RWPE1 (cell line): ENCODE data around the gene RASSF4.

Experiments
- CTCF ChIA-PET: fragments of 350-600 bp; sonication (Branson Sonifier 250); formaldehyde crosslinking; extraction: SDS; loops from one replicate; lab custom pipeline; 2021; lab: Yijun Ruan, JAX
- POLR2A ChIA-PET: fragments of 400-600 bp; formaldehyde crosslinking; extraction: SDS; loops from one replicate; lab custom pipeline; 2020; ENCODE audit warnings: antibody characterized with exemption; ENCODE audit not compliant: low non-redundant PET; lab: Yijun Ruan, JAX
- DNase-seq: peaks from one replicate; pipeline ENCODE4 v3.0.0; 2012; ENCODE audit warnings: low spot score
- H3K27ac ChIP-seq: fragments of 450-650 bp; 2 replicates; pipeline ENCODE4 v1.5.1; 2017
- TF ChIP-seq, protein P1 (sequence below): fragments of 450-650 bp; conservative IDR thresholded peaks from 2 replicates; pipeline ENCODE4 v1.5.1; 2017; ENCODE audit warnings: low read depth, mild to moderate bottlenecking

Gene RASSF4

DNA sequence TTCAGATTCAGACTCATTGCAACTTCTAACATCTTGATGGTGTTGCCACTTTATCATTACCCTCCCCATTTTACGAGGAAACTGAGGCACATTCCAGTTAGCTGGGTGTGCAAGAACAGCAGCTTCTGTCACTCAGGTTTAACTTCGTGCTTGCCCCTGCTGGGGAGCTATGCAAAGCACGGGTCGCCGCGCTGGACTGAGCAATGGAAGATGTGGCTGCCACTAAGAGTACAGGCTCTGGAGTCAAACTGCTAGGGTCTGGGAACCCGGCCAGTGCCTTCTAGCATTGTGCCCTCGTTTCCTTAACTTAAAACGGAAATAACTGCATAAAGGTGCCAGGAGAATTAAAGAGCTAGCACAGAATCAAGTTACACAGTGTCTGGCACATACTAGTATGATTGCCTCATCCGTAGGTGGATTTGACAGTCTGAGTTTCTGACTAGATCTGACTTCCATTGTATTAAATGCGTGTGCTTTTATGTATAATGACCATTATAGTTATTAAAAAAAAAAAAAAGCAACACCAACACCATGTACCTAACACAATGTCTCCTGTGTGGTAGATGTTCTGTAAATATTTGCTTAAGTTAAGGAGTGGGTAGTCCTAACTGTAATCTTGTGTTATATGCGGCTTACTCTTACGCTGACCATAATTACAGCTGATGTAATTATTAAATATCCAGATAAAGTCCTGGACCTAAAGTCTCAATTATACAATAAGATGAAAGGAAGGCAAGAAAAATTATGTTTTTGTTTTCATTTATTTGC lies 42.0 kb downstream of the RASSF4 start:
- ChIA-PET POLR2A (interaction anchor here (0.6 kb wide), 1 partner anchor 1441 kb away, joined by 7 read pairs; no protein-coding TSS in a partner anchor), CTCF (interaction anchor here (1.2 kb wide), 1 partner anchor 23 kb away, joined by 3 read pairs; the partner anchor contains the start of gene DEPP1)
- DNase-seq: peak; percentile 63
- TF ChIP-seq, protein P1, sequence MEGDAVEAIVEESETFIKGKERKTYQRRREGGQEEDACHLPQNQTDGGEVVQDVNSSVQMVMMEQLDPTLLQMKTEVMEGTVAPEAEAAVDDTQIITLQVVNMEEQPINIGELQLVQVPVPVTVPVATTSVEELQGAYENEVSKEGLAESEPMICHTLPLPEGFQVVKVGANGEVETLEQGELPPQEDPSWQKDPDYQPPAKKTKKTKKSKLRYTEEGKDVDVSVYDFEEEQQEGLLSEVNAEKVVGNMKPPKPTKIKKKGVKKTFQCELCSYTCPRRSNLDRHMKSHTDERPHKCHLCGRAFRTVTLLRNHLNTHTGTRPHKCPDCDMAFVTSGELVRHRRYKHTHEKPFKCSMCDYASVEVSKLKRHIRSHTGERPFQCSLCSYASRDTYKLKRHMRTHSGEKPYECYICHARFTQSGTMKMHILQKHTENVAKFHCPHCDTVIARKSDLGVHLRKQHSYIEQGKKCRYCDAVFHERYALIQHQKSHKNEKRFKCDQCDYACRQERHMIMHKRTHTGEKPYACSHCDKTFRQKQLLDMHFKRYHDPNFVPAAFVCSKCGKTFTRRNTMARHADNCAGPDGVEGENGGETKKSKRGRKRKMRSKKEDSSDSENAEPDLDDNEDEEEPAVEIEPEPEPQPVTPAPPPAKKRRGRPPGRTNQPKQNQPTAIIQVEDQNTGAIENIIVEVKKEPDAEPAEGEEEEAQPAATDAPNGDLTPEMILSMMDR: no peak
- peak overlapping the region; percentile 95 for H3K27ac ChIP-seq

DNA sequence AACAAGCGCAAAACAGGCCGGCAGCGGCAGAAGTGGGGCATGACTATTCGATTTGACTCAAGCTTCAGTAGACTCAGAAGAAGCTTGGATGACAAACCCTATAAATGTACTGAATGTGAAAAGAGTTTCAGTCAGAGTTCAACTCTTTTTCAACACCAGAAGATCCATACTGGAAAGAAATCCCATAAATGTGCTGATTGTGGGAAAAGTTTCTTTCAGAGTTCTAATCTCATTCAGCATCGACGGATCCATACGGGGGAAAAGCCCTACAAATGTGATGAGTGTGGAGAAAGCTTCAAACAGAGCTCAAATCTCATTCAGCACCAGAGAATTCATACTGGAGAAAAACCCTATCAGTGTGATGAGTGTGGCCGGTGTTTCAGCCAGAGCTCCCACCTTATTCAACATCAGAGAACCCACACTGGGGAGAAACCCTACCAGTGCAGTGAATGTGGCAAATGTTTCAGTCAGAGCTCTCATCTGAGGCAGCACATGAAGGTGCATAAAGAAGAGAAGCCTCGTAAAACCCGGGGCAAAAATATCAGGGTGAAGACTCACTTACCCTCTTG lies 43.9 kb downstream of the RASSF4 start:
- no peak overlapping the region for H3K27ac ChIP-seq
- TF ChIP-seq, protein P1: no peak
- DNase-seq: no peak
- POLR2A ChIA-PET: no interaction called here
- CTCF ChIA-PET: no interaction called here

DNA sequence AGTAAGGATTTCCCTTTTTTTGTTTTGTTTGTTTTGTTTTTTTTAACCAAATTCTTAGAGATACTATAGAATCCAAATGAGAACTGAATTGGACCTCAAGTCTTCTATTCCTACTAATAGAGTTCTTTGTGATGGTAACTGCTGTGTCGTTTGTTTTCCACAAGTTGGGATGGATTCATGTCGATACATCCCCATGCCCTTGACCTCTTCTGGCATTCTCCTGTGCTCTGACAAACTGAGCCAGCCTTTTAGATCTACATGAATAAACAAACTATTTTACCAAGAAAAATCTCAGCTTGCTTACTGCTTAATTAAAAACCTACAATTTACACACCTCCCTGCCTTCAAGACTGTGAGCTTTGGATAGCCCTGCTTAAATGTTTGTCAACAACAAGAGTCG lies 45.1 kb downstream of the RASSF4 start:
- POLR2A ChIA-PET: no interaction called here
- CTCF ChIA-PET: interaction anchor here (0.7 kb wide), 1 partner anchor 136 kb away, joined by 4 read pairs; no protein-coding TSS in a partner anchor
- no peak for DNase-seq
- TF ChIP-seq, protein P1: no peak
- no peak overlapping the region for H3K27ac ChIP-seq

DNA sequence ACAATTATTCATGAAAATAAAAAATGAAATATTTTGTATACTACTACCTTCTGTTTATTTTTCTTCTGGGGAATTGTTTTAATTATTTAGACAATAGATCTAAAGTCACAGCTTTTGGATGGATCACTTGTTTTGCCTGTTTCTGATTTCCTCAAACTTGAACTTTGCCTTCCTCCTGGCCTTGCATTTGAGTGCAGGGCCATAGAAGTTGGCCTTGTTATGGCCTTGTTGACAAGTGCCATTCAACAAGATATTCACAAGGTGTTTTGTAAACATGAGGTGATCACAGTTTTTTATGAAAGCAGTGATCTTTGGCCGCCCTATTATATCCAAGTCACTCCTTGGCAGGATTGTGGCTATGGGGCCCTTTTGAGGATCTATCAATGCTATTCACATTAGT lies 45.7 kb downstream of the RASSF4 start:
- TF ChIP-seq, protein P1: no peak
- ChIA-PET CTCF (interaction anchor here (0.7 kb wide), 1 partner anchor 136 kb away, joined by 4 read pairs; no protein-coding TSS in a partner anchor), POLR2A (no interaction called here)

DNA sequence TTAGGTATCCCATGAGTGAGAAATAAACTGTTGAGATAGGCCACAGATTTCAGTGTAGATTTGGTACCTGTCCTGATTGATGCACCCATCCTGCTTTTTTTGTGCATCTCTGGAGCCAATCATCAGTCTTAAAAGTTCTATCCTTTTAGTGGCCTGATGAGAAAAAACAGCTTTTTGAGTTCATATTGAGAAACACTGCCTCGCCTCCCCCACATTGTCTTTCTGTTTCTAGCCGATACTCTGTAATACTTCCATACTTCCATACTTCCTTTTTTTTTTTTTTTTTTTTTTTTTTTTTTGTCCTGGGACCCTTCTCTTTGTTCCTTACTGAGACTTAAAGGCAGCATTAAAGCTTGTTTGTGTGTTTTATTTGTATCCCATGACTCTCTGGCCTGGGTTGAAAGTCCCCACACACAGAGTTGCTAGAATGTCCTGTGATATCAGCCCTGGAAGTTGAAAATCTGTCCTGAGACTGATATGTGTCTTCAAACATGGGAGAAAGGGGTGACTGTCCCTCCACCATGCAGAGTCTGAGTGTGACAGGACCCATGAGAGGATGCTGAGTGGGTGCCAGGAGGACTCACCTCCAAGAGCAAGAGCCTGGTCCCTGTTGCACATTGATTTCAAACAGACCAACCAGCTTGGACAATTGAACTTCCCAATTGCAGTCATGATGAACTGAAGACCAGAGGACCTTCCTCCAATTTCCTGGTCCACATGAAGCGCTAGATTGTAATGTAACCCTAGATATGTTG lies 46.9 kb downstream of the RASSF4 start:
- DNase-seq: no peak
- TF ChIP-seq, protein P1: no peak
- H3K27ac ChIP-seq: no peak overlapping the region
- POLR2A ChIA-PET: interaction anchor here (0.6 kb wide), 1 partner anchor 48 kb away, joined by 5 read pairs; no protein-coding TSS in a partner anchor
- CTCF ChIA-PET: interaction anchor here (0.6 kb wide), 1 partner anchor 40 kb away, joined by 3 read pairs; no protein-coding TSS in a partner anchor

More for the DNA sequence above, 45.7 kb downstream of the RASSF4 start:
- DNase-seq: no peak
- no peak overlapping the region for H3K27ac ChIP-seq
